A673 (cell line): ENCODE results near the gene NAP1L5.

Experiments
- CTCF ChIP-seq: fragments of 300-800, 200-600 bp; sonication (generic); conservative IDR thresholded peaks from 2 replicates; pipeline ENCODE4 v1.5.1; 2017; ENCODE audit warnings: low read depth, mild to moderate bottlenecking, antibody characterized with exemption, low read length, moderate library complexity, mixed read lengths
- EZH2 ChIP-seq: fragments of 200-600 bp; sonication (generic); IDR thresholded peaks from 2 replicates; pipeline ENCODE4 v1.6.1; 2017; ENCODE audit warnings: borderline replicate concordance, low read depth, mild to moderate bottlenecking, mixed read lengths, antibody characterized with exemption, low read length; ENCODE audit not compliant: poor library complexity, severe bottlenecking

GRCh38 chr4:88681209-88681608 lies 16.4 kb downstream of the NAP1L5 start:
- TF ChIP-seq CTCF (no peak), EZH2 (no peak)
